ENCODE data around the gene CTNNA2.

The CTNNA2 gene

DNA sequence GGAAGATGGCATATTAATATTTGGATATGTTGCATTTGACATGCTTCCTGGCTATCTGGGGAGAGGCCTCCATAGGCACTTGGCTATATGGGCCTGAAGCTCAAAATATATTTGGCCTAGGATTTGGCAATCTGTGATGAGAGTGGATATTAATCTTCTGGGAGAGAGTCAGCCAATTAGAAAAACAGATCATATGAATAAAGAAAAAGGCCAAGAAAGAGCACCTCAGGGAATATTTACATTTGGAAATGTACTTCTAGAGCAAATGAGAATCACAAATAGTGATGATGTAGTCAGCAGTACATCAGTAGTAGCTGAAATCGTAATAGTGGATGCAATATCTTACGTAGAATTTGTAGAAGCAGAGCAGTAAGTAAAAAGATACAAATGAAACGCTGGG is 277.0 kb downstream of the CTNNA2 start:
- DNase-seq (ENCODE audit: low read depth) = no peak

DNA sequence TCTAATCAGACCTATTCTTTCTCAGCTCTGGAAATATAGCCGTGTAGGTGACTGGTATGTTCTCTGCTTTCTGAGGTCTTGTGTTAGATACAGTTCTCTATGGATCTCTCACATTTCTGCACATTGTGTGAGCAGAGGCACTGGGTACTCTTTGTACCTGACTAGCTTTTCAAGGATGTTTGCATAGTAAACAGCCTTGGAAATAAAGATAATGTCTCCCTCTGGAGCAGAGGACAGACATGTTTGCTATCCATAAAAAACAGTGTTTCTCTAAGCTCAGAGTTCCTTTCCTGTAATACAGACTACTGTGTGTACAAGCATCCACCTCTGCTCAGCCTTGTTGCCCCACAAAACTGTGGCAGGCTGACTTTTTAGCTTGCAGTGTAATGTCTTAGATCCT is 279.2 kb downstream of the CTNNA2 start:
- no peak for DNase-seq (ENCODE audit: low read depth)

- DNase-seq (ENCODE audit: low read depth) = no peak
These were observed 280.2 kb downstream of the CTNNA2 start for GRCh38 chr2:79793006-79793405.

GRCh38 chr2:79796641-79797040 is 283.8 kb downstream of the CTNNA2 start:
- DNase-seq (ENCODE audit: low read depth) = no peak

GRCh38 chr2:79798776-79799175 is 285.9 kb downstream of the CTNNA2 start:
- DNase-seq (ENCODE audit: low read depth) = no peak

GRCh38 chr2:79799729-79800128 is 286.9 kb downstream of the CTNNA2 start:
- DNase-seq (ENCODE audit: low read depth) = no peak

- no peak for DNase-seq (ENCODE audit: low read depth)
These were observed 288.2 kb downstream of the CTNNA2 start for GRCh38 chr2:79801082-79801481.

DNA sequence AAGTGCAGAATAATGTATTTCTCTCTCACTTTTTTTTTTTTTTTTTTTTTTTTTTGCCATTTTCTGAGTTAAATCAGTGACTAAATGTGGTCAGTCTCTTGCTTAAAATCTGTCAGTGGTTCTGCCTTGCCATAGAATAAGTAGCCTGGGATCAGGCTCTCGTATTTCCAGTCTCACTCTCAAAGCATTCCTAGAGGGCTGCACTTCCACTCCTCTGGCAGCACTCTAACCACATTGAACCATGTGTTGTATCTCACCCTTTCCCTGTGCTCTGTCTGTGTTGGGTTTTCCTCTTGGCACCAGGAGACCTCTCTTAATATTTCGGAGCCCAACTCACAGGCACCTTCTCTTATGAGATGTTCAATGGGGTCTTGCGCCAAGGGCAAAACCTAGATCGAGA is 304.4 kb downstream of the CTNNA2 start:
- no peak for DNase-seq (ENCODE audit: low read depth)

DNA sequence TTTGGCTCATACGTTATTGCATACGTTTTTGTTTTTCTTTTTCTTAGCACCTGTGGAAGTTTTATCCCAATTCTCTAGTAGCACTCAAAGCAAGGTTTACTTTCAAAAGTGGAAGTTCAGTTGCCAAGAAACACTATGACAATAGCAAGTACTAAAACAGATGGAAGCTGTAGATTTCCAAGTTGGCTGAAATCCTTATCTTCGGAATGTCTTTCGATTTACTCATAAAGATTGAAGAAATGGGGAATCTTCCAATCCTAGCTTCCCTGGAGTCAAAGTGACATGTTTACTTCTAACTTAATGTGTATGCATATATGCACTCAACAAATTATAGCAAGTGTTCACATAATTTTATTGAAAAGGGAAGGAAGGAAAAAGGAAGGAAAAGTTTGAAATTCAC is 307.4 kb downstream of the CTNNA2 start:
- DNase-seq (ENCODE audit: low read depth) = no peak

DNA sequence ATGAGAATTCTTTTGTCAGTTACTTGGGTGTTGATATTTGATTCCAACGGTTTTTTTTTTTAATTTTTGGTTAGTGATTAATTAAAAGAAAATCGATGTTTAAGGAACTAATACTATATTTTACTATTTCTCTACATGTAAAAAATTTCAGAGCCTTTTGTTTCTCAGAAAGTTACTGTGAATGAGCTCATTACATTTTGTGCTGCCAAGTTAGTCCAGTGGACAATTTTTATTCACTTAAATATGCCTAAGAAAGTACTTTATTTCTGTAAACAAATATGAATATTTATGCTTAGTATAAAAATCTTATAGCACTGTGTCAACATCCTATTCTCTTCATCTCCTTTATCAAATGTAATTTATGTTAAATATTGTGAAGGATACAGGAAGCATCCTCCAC is 309.3 kb downstream of the CTNNA2 start:
- DNase-seq (ENCODE audit: low read depth) = no peak

- no peak for DNase-seq (ENCODE audit: low read depth)
These were observed 311.4 kb downstream of the CTNNA2 start for GRCh38 chr2:79824086-79824786.

GRCh38 chr2:79827881-79828280 is 315.0 kb downstream of the CTNNA2 start:
- no peak for DNase-seq (ENCODE audit: low read depth)

DNA sequence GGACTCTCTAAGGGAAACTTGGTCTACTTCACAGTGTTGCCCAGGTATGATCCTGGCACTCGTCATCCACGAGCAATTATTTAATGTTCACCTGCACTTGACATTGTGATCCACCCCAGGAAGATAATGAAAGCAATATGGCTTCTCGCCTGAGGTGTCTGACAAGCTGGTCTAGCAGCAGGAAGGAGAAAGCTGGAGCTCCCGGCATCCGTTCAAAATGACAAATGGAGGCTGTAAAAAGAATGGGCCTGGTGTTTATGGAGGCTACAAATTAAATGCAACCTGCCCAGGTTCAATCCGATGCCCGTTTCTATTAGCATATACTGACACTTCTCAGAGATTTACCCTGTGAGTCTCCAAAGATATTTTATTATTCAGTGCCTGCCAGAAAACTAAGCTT is 317.6 kb downstream of the CTNNA2 start:
- no peak for DNase-seq (ENCODE audit: low read depth)

DNA sequence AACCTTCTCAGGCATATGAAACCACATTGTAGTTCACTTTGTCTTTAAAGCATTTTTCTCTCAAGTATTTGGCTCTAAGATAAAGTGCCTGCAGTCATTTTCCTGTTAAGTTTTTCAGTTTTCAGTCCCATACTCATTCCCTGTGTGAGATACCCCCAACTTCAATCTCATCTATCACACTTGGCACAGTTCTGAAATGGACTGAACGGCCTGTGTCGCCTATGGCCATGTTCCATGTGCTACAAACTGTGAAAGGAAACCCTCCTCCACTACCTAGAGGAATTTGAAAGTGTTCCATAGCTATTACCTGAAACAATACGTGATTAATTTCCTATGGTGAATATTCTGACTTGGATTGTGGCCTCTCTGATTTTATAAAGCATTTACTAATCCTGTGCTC is 319.1 kb downstream of the CTNNA2 start:
- DNase-seq (ENCODE audit: low read depth) = no peak

- no peak for DNase-seq (ENCODE audit: low read depth)
These were observed 319.8 kb downstream of the CTNNA2 start for GRCh38 chr2:79832511-79833234.

GRCh38 chr2:79833235-79833878 is 320.5 kb downstream of the CTNNA2 start:
- DNase-seq (ENCODE audit: low read depth) = no peak

GRCh38 chr2:79835911-79836310 is 323.1 kb downstream of the CTNNA2 start:
- DNase-seq (ENCODE audit: low read depth) = no peak

DNA sequence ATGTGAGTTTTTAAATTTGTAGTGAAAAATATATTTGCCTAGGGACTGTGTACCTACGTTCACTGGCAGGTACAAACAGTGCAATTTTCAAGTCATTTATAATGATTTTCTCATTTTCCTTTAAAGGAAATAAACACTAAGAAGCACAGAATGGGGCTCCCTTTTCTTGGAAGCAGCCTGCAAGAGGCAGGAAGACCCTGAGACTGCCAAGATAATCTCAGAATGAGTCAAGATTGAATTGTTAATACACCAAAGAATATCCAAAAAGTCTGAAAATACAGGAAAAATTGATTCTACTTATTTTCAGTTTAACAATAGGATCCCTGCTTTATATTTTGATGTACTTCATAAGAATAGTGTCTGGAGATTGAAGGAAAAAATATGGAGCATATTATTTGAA is 331.2 kb downstream of the CTNNA2 start:
- DNase-seq (ENCODE audit: low read depth) = no peak

- DNase-seq (ENCODE audit: low read depth) = no peak
These were observed 334.0 kb downstream of the CTNNA2 start for GRCh38 chr2:79846878-79847277.

GRCh38 chr2:79849241-79849640 is 336.4 kb downstream of the CTNNA2 start:
- DNase-seq (ENCODE audit: low read depth) = no peak

GRCh38 chr2:79849949-79850348 is 337.1 kb downstream of the CTNNA2 start:
- no peak for DNase-seq (ENCODE audit: low read depth)

DNA sequence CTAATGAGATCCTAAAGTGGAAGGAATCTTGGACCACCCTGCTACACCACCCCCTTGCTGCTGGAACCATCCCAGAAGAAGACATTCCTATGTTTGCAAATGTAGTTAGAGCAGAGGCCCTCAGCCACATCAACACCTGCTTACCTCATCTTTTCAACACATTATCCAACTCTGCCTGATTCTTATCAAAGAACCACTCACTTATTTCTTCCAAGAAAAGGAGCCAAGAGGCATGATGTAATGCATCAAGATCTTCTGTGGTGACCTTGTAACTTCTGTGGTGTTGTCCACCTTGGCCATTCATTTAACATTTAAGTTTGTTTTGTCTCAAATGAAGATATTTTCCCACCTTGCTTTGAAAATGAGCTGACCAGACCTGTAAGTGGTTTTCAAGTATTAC is 338.1 kb downstream of the CTNNA2 start:
- no peak for DNase-seq (ENCODE audit: low read depth)

DNA sequence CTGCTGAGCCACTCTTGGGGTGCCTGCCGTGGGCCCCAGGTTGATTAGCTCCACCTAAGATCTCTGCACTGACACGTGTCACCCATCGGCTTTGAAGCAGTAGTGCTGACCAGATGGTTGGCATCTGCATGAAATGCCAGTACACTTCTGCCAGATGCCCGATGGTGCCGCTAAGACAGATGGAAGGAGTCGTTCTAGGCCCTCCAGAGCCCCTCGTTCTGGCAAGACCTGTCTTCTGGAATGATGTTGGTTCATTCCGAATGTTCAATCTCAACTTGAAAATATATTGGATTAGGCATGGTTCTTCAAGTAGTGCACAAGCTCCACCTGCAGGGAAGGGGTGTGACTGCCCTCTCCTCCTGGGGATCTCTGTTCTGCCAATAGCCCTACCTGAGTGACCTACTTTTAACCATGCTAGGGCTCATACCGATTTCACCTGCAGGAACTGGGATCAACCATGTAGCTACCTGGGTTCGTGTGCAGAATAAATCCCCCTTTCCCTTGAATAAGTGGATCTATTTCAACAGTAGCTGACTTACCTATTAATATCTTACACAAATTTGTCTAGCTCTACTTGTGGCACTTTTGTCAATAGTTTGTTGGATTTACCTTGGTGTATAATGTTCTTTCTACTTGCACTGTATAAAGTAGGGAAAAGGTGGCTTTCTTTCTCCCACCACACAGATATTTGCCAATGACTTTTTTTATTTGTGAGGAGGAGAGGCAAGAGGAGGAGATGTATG is 342.6 kb downstream of the CTNNA2 start:
- no peak for DNase-seq (ENCODE audit: low read depth)
